T-helper 9 cell (primary cell): ENCODE measurements around the gene NKPD1.

Source experiments
- DNase-seq: peaks from one replicate; pipeline ENCODE4 v3.0.0-alpha.2; 2020

Gene NKPD1

DNA sequence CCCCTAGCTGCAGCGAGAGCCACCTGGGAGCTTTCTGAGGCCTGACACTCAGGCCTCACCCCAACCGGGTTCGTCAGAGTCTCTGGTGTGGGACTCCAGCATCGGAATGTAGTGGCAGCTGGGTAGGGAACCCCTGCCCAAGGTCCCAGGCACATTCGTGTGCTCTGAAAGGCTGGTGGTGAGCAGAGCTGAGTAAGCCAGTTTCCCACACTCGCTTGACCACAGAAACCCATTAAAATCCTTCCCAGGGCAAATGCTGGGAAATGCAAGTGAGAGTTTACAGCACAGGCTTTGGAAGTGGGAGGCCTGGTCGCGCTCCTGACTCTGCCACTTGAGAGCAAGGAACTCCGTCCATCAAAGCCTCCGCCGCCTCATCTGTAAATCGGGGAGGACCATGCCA lies 13.0 kb upstream of the NKPD1 start:
- no peak for DNase-seq

DNA sequence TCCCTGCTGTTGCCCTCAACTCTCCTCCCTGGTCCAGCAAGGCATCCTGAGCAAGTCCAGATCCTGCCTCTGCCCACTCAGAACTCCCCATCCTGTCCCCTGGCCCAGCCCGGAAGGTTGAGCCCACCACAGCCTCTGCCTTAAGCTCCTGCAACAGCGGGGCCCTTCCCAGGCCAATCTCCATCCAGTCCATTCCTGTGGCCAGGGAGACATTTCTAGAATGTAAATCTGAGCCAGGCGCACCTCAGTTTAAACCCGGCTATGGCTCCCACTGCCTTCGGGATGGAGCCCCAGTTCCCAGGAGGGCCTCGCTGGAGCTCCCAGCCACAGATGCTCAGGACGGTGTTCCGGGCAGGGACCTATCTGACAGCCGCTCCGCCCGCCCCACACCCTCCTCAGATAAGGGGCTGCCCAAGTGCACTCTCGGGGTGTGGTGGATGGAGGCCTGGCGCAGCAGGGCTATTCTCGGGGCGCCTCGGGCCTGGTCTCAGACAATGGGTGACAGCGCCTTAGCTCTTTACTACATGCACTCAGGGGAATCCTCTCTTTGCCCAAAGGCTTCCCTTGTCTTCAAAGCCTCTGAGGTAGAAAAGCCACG lies 11.9 kb upstream of the NKPD1 start:
- DNase-seq = no peak

DNA sequence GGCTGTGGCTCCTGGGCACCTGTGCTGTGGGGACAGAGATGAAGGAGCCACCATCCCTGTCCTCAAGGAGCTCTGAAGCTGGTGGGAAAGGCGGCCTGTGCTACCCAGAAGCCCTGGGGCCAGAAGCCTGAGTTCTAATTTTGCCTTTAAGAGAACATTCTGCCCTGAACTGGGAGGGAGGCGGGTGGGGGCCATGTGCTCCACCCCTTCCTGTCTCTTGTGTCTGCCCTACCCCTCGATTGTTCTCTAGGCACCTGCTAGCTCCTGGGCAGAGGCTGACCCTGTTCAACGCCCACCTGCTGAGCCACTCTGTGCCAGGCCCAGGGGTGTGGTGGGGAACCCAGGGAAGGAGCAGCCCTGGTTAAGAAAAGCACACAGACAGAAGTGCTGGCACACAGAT lies 11.4 kb upstream of the NKPD1 start:
- no peak for DNase-seq

DNA sequence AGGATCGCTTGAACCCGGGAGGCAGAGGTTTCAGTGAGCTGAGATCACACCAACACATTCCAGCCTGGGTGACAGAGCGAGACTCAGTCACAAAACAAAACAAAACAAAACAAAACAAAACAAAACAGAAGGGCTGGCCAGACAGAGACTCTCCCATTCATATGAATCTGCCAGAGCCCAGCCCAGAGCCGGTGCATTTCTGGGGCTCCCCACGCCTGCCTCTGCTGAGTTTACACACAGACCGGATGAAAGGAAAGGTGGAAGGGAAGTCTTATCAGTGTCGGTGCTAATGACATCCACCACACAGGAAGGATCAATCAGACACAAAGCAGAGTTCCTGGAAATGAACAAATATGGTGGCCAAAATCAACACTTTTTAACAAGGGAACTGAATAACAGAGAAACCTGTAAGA lies 10.4 kb upstream of the NKPD1 start:
- DNase-seq = peak; percentile 29

DNA sequence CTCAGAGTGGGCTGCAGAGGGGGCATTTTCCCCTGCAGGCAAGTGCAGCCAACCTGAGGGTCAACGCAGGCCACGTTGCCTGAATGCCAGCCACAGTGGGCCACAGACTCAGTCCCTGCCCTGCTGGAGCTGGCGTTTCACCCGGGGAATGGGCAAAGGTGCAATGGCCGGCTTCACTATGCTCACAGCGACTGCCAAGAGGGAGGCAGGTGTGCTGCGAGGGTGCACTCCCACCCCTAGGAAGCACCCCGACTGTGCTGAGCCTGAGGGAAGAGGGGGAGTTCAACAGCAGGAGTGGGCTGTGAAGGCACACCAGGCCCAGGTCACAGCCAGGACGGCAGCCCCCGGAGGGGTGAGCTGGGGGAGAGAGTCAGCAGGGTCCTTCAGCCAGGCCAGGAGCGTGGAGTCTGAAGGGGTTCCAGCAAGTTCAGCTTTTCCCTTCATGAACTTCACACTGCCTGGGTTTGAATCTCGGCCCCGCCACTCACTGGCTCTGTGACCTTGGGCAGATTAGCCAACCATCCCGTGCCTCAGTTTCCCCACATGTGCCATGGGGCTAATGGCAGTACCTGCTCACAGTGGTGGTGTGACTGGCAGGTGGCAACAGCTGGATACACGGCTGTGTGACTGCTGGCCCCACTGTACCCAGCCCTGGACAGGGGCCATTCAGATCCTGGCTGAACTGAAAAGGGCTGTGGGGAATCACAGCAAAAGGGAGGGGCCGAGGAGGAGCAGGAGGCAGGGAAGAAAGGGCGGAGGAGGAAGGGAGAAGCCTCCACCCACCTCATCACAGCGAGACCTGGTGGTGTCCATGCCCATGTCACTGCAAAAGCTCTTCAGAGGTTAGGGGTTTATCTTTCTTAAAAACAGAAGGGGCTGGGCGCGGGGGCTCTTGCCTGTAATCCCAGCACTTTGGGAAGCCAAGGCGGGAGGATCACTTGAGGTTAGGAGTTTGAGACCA lies 9.6 kb upstream of the NKPD1 start:
- no peak for DNase-seq

DNA sequence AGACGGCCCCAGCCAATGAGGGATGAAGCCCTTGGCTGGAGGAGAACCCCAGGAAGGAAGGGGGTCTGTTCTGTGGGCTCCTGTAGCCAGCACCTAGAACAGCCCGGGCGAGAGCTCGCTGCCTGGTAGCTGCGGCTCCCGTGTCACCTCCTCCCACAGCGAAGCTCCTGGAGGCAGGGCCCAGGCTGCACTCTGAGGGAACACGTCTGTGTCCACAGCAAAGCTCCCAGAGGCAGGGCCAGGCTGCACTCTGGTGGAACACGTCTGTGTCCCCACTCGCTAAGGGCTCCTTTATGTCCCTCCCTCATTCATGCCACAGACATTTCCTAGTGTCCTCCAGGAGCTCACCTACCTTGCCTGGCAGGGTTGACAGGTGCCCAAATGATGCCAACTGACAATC lies 8.8 kb upstream of the NKPD1 start:
- no peak for DNase-seq

DNA sequence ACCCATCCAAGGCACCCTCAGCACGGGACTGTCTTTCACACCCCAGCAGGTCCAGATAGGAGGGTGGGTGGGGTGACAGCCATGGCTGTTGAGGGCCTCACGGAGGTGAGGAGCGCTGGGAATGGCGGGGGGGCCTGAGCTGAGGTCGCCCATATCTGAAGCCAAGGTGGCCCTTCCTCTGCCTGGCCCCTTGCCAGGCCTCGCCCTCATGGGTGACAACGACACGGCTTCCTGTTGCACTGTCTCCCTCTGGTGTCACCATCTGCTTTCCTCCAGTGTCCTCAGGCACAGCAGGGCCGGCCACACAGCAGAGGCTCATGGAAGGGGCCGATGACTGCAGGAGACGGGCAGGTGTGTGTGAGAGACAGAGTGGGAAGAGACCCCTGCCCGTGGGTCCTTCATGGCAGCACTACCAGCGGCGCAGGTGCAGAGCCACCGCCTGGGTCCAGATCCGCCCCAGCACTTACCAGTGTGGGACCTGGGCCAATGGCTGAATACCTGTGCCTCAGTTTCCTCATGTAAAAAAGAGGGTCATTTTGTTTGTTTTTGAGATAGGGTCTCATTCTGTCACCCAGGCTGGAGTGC lies 8.1 kb upstream of the NKPD1 start:
- DNase-seq = no peak

DNA sequence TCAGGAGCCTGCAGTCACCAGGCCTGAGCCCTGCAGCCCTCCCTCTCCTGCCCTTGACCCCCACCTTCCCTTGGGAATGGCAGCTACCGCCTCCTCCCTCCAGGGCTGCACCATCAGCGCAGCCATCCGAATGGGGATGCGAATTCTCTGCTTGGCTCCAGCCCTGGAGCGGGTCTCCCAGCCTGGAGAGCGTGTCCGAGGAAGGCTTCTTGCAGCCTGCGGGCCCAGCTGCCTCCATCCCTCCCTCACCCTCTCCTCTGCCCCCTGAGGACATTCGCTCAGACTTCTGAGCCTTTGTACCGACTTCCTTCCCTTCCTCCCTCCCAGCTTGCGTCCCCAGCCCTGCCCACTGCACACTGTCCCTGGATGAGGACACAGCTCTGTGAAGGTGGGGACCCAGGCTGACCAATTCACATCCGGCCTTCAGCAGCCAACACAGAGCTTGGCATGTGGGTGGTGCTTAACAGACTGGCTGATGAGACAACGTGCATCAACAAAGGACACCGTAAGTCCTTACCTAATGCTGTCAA lies 6.0 kb upstream of the NKPD1 start:
- DNase-seq = no peak

DNA sequence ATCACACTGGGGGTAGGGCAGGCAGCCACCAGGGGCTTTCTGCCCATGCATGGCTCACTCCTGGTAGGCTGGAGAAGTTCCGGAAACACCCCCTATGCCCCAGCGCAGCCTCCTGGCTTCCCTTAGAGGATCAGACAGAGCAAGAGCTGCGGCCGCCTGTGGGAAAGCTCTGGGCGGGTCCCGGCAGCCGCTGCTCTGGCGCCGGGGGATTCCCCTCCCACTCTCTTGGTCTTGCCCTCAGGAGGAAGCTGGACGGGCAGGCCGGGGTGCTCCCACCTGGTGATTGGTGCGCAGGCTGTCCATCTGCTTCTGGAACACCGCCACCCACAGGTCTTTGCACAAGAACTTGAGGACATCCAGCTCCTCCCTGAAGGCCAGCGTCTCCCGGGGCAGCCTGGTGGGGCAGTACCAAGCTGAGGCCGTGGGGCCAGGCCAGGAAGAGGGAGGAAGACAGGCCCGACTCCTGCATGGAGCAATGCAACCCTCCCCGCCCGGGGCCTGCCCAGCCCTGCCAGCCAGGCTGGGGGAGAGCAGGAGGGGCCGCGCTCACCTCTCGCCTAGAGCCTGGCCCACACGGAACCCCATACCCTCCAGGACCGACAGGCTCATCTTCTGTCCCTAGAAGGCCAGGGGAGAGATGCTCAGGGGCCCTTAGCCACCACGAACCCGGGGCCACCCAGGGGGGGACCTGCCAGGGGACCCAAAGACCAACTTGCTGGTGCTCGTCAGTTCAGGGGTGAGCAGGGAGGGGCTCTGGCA lies 4.0 kb upstream of the NKPD1 start:
- peak; percentile 44 for DNase-seq

DNA sequence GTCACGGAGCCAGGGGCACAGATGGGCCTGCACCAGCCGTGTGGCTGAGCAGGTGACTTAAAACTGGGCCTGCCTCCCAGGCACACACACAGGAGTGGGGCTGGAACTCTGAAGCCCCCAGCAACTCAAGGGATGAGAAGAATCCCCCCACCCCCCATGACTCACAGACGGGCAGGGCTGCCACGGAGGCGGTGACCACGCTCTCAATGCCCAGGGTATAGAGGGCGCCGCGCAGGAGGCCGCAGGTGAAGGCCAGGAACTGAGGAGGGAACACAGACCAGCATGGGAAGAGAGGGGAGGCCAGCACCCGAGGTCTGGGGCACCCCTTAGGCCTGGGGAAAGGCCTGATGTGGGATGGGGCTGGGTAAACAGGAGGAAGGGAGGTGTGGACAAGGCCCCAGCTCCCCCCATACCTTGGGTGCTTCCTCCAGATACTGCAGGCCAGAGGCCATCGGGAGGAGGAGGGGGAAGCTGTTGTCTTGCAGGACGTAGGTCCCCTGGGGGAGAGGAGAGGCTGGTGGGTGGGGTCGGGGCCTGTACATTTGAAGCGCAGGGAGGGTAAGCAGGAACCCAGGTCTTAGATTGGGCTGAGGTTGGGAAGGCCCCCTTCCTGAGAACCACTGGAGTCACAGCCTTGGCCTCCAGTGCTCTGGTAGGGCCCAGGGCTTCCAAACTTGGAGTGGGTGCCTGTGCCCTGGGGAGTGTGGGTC lies 3.1 kb upstream of the NKPD1 start:
- no peak for DNase-seq

DNA sequence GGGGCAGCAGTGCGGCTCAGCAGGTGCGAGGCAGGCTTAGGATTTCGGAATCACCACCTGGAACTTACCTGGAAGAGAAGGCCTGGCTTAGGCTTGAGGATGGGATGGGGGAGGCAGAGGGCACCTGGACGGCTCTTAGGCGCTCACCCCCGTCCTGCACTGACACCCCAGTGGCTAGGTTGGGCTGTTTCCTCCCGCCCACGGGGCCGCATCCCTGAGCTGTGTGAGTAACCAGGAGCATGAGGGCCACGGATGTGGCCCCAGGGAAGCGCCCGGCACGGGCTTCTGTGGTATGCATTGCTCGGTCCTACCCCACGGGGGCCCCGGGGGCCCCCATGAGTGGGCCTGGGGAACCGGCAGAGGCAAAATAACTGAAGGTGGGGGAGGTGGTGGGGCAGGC lies 2.4 kb upstream of the NKPD1 start:
- no peak for DNase-seq

DNA sequence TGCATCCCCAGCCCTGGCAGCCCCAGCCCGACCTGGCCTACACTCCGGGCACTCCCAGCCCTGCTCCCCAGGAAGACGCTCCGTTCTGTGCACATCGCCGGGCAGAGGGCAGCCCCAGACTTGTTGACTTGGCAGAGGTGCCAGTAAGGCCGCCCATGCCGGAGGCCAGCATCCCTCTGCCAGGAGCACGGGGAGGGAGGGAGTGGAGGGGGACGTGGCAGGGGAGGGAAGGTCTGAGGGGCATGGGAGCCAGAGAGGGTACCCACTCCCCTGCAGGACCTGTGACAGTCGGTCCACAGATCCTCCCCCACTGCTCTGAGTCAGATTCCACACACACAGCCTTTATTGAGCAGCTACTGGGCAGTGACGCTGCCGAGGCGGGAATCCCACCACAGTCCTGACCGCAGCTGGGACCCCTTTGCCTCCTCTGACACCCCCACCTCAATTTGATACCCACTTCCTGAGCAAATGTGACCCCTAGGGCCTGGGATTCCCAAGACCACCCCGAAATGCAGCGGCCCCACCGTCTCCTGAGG lies 1.9 kb upstream of the NKPD1 start:
- DNase-seq = no peak

DNA sequence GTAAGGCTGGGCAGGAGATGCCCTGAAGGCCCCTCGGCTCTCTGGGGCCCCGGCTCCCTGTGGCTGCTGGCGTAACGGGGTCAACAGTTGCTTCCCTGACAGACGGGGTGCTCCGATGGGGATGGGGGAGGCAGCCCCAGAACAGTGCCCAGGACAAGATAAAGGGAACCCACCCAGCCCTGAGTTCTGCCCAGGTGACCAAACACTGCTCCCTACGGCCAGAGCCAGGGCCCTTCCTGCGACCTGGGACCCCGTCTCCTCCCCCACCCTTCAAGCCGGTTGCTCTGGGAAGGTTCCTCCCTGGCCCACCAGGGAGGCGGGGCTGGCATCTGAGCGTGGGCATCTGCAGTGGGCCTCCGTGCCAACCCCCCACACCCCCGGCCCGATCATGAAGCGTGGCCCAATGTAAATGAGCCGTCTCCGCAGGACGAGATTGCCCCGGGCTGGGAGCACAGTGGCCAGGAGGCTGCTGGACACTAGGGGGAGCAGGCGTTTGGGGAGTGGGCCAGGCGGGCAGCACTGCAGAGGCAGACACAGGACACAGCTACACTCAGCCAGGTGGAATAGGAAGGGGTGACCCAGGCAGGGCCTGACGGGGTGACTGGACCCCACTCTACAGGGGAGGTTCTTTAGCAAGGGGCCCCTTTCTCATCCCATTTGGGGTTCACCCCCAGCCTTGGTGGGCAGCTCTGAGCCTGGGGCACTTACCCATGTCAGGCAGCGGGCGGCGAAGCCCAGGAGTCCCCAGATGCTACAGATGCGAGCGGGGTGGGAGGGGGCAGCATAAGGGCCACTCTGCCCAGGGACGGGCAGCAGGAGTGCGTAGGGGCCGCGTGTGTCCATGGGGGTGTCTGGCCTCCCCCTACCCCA lies 1.2 kb upstream of the NKPD1 start:
- DNase-seq = no peak

DNA sequence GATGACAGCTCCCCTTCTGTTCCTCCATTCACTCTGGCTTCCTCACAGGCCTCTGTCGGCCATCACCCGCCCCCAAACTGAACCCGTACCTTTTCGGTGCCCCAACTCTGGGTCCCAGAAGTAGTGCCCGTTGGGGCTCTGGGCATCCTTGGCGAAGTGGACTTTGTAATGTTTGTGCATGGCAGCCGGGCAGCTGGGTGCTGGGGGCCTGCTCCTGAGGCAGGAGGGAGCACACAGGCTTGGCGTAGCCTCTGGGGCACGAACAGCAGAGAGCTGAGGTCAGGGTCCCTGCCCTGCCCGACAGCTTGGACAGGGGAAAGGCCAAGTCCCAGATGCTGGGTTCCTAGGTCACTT lies 834 bp downstream of the NKPD1 start:
- no peak for DNase-seq

DNA sequence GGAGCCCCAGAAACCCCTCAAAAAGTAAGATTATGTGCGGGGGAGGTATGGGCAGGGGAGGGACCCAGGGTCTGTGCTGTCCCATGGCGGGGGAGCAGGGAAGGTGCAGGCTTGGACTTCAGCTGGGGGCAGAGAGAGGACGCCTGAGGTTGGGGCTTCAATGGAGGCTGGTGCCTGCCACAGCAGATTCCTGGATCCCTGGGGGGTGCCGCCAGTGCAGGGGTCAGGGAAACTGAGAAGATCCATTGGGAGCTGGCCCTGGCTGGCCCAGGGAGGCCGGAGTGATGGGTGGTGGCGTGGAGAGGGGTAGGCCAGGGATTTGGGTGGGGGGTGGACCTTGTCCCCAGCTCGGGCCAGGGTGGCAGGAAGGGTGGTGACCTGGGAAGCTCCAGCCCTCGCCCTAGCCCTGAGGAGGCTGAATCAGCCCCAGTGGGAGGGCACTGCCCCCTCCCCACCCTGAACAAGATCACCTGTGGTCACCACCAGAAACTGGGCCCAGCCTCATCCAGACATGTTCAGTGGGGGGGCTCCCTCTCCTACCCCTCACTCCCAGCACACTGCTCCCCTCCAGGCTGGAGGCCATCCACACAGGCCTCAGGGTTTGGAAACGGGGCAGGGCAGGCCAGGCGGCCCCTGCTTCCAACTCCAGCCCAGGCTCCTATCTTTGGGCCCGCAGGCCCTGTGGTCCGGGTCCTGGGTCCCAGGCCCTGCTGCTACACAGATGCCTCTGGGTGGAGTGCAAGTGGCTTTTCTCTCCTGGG lies 1.4 kb downstream of the NKPD1 start:
- DNase-seq = no peak

DNA sequence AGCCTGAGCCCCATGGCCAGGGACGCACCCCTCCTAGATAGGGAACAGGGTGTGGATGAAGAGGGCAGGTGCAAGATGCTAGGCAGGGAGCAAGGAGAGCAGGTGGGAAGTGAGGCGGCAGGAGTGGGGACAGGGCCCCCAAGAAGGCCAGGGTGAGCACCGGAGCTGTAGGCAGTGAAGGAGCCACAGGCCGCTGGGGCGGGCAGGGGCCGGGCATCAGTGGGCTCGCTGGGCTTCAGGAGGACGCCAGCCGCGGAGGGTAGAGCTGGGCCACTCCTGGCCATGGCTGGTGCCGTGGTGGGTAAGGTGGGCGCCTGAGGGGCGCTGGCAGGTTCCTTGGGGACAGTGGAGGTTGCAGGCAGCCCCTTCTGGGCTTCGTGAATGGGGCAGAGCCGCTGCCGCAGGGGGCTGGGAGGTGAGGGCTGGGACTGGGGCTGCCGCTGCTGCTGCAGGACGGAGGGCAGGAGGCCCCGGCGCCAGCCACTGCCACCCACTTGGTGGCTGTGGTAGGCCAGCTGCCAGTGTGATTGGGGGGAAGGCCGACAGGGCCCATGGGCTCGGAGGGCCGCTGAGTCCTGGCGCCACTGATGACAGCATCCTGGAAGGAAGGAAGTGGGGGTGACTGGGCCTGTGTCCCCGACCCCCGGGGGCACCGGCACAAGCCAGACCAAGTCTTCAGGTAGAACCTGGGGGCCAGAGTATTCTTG lies 2.1 kb downstream of the NKPD1 start:
- no peak for DNase-seq

DNA sequence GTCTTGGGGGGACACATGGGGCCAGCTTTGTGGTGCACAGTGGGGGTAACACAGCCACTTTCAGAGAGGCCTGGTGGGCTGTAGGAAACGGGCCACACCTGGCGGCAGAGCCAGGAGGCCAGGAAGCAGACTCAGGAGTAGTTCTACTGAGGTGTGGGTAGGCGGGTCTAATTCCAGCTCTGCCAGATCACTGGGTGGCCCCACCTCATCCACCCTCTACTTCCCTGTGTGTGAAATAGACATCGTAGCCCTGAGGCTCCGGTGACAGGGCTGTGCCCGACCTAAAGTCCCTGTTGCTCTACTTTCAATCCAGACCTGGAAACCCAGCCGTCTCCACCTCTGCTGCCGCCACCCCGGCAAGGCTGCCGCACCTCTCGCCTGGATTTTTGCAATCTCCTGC lies 4.0 kb downstream of the NKPD1 start:
- DNase-seq = no peak

DNA sequence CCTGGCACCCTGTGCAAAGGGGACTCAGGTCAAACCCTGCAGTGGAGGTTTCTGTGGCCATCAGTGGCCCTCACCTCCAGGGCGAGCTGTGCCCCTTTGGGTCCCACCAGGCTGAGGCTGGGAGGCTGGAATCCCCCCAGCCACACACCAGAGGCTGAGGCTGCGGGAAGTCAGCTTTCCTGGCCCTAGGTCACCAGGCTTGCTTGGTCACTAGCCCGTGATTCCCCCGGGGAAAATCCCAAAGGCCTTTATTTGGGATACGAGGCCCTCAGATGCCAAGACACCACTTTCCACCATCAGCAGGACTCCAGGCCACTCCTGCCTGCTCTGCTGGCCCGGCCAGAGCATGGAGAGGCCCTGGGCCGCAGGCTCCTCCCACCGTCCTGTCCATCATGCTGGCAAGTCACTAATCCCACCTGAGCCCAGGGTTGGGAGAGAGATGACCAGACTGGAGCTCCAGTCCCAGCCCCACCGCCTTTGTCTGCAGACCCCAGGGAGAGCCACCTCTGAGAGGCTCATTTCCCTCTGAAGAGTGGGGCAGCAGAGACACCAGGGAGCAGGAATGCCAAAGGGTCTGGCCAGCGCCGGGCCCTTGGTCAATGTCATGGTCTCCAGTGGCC lies 4.7 kb downstream of the NKPD1 start:
- no peak for DNase-seq
